ENCODE data around the gene GARIN5A. TPM values are rescaled to one million over a fixed set of nuclear protein-coding genes. Genes with fewer than 3 reads are reported as not detected.

GARIN5A gene
- total and polyA plus RNA-seq, 2 experiments from 2014 or later, result 13.3 to 25.0 TPM

DNA sequence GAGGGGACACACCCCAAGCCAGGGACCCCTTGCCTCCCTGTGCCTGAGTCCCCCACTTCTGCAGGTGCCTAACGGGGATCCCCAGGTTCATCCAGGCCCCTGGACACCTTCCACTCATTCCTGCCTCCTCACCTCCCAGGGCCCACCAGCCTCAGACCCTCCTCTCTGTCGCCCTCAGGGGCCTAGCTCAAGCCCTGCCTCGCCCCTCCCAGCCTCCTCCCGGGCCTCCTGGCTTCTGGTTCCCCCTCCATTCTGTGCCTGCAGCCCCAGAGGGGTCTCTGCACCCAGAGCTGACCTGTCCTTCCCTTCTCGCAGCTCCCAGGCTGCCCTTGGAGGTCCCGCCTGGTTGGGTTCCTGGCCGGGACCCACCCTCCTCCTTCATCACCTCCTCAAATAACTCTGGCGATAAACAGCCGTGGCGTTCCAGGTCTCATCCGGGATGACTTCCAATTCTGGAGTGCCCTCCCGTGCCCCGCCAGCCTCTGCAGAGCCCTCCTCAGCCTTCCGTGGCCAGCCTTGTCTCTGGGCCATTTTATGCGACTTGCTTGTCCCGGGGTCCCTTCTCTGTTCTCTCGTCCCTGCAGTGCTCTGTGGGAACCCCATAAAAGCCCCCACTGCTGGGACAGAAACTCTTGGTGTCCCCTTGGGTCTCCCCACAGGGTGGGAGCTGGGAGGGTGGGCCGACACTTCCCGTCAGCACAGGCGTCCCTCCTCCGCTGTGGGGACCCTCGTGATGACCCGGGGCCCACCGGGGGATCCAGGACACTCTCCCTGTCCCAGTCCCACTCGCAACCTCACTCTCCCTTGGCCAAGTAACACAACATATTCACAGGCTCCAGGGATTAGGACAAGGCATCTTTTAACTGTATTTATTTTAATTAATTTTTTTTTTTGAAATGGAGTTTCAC lies 25.2 kb upstream of the GARIN5A start (continued):
- TF ChIP-seq, protein P1, sequence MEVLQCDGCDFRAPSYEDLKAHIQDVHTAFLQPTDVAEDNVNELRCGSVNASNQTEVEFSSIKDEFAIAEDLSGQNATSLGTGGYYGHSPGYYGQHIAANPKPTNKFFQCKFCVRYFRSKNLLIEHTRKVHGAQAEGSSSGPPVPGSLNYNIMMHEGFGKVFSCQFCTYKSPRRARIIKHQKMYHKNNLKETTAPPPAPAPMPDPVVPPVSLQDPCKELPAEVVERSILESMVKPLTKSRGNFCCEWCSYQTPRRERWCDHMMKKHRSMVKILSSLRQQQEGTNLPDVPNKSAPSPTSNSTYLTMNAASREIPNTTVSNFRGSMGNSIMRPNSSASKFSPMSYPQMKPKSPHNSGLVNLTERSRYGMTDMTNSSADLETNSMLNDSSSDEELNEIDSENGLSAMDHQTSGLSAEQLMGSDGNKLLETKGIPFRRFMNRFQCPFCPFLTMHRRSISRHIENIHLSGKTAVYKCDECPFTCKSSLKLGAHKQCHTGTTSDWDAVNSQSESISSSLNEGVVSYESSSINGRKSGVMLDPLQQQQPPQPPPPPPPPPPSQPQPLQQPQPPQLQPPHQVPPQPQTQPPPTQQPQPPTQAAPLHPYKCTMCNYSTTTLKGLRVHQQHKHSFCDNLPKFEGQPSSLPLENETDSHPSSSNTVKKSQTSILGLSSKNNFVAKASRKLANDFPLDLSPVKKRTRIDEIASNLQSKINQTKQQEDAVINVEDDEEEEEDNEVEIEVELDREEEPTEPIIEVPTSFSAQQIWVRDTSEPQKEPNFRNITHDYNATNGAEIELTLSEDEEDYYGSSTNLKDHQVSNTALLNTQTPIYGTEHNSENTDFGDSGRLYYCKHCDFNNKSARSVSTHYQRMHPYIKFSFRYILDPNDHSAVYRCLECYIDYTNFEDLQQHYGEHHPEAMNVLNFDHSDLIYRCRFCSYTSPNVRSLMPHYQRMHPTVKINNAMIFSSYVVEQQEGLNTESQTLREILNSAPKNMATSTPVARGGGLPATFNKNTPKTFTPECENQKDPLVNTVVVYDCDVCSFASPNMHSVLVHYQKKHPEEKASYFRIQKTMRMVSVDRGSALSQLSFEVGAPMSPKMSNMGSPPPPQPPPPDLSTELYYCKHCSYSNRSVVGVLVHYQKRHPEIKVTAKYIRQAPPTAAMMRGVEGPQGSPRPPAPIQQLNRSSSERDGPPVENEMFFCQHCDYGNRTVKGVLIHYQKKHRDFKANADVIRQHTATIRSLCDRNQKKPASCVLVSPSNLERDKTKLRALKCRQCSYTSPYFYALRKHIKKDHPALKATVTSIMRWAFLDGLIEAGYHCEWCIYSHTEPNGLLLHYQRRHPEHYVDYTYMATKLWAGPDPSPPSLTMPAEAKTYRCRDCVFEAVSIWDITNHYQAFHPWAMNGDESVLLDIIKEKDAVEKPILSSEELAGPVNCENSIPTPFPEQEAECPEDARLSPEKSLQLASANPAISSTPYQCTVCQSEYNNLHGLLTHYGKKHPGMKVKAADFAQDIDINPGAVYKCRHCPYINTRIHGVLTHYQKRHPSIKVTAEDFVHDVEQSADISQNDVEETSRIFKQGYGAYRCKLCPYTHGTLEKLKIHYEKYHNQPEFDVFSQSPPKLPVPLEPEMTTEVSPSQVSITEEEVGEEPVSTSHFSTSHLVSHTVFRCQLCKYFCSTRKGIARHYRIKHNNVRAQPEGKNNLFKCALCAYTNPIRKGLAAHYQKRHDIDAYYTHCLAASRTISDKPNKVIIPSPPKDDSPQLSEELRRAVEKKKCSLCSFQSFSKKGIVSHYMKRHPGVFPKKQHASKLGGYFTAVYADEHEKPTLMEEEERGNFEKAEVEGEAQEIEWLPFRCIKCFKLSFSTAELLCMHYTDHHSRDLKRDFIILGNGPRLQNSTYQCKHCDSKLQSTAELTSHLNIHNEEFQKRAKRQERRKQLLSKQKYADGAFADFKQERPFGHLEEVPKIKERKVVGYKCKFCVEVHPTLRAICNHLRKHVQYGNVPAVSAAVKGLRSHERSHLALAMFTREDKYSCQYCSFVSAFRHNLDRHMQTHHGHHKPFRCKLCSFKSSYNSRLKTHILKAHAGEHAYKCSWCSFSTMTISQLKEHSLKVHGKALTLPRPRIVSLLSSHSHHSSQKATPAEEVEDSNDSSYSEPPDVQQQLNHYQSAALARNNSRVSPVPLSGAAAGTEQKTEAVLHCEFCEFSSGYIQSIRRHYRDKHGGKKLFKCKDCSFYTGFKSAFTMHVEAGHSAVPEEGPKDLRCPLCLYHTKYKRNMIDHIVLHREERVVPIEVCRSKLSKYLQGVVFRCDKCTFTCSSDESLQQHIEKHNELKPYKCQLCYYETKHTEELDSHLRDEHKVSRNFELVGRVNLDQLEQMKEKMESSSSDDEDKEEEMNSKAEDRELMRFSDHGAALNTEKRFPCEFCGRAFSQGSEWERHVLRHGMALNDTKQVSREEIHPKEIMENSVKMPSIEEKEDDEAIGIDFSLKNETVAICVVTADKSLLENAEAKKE (CRISPR knock-in tag; IDR thresholded peaks at IDR 0.05), result no peak
- TF ChIP-seq ZNF114 (CRISPR knock-in tag; IDR thresholded peaks at IDR 0.05), result no peak
- TF ChIP-seq, protein P2, sequence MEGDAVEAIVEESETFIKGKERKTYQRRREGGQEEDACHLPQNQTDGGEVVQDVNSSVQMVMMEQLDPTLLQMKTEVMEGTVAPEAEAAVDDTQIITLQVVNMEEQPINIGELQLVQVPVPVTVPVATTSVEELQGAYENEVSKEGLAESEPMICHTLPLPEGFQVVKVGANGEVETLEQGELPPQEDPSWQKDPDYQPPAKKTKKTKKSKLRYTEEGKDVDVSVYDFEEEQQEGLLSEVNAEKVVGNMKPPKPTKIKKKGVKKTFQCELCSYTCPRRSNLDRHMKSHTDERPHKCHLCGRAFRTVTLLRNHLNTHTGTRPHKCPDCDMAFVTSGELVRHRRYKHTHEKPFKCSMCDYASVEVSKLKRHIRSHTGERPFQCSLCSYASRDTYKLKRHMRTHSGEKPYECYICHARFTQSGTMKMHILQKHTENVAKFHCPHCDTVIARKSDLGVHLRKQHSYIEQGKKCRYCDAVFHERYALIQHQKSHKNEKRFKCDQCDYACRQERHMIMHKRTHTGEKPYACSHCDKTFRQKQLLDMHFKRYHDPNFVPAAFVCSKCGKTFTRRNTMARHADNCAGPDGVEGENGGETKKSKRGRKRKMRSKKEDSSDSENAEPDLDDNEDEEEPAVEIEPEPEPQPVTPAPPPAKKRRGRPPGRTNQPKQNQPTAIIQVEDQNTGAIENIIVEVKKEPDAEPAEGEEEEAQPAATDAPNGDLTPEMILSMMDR (conservative IDR thresholded peaks at IDR 0.05; ENCODE audit: low read depth in 2 of 2), result no peak
- TF ChIP-seq EZH2 (IDR thresholded peaks at IDR 0.05; ENCODE audit: low read depth, unreplicated experiment), result no peak
- TF ChIP-seq NANOG (IDR thresholded peaks at IDR 0.05; ENCODE audit: borderline replicate concordance), result no peak

DNA sequence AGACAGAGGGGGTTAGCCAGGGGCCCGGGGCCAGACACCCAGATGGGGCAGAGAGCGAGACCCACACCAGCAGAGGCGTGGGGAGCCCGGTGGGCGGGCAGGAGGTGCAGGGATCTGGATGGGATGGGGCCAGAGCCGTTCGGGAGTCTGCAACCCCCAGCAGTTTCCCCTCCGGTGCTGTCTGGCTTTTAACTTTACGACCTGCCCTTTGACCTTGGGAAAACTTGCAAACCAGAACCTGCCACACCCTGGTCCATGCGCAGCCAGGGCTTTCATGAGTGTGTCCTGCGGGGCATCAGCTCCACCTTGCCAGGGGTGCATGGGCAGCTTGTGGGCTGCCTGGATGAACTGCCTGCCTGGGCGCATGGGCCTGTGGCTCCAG lies 24.5 kb upstream of the GARIN5A start:
- H3K27me3 Mint-ChIP-seq (ENCODE audit: insufficient read depth, low read depth, poor library complexity), result peaks cover 9% of the 10 kb centered on the region
- Histone ChIP-seq H3K4me1 (ENCODE audit: insufficient read depth) (peaks cover 7% of the 10 kb centered on the region; the same call in 1 of the 2 replicates), H3K36me3 (ENCODE audit: insufficient read depth) (no peaks in the 10 kb centered on the region), H3K27ac (ENCODE audit: low read depth) (no peak overlapping the region), H3K4me3 (no peak overlapping the region), H3K4me2 (peak overlapping the region; percentile 65; the same call in 1 of the 2 replicates), H4K20me1 (replicated peaks; ENCODE audit: insufficient read depth) (no peaks in the 10 kb centered on the region), H3K27me3 (ENCODE audit: insufficient read depth) (peaks cover 44% of the 10 kb centered on the region), H2AFZ (no peak overlapping the region), H3F3A (replicated peaks; ENCODE audit: low read depth) (no peaks in the 10 kb centered on the region), H3K79me2 (replicated peaks; ENCODE audit: insufficient read depth) (no peaks in the 10 kb centered on the region), H3K9me2 (ENCODE audit: insufficient read depth) (no peaks in the 10 kb centered on the region)
- DNase-seq (ENCODE audit: low spot score), result no peak
- no peak overlapping the region for H3K27ac Mint-ChIP-seq
- ATAC-seq, result no peak
- H3K4me3 Mint-ChIP-seq, result no peak overlapping the region
- peaks cover 56% of the 10 kb centered on the region for H3K9me3 Mint-ChIP-seq
- peaks cover 15% of the 10 kb centered on the region for H3K36me3 Mint-ChIP-seq (ENCODE audit: low read depth)
- H3K4me1 Mint-ChIP-seq, result no peaks in the 10 kb centered on the region
- TF ChIP-seq EZH2phosphoT487 (IDR thresholded peaks at IDR 0.05; ENCODE audit: unreplicated experiment) (no peak), EZH2 (IDR thresholded peaks at IDR 0.05; ENCODE audit: low read depth, unreplicated experiment) (no peak), NANOG (IDR thresholded peaks at IDR 0.05; ENCODE audit: borderline replicate concordance) (no peak), ZNF114 (CRISPR knock-in tag; IDR thresholded peaks at IDR 0.05) (no peak), JUNB (IDR thresholded peaks at IDR 0.05; ENCODE audit: unreplicated experiment) (no peak)
- TF ChIP-seq, protein P3, sequence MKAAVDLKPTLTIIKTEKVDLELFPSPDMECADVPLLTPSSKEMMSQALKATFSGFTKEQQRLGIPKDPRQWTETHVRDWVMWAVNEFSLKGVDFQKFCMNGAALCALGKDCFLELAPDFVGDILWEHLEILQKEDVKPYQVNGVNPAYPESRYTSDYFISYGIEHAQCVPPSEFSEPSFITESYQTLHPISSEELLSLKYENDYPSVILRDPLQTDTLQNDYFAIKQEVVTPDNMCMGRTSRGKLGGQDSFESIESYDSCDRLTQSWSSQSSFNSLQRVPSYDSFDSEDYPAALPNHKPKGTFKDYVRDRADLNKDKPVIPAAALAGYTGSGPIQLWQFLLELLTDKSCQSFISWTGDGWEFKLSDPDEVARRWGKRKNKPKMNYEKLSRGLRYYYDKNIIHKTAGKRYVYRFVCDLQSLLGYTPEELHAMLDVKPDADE (IDR thresholded peaks at IDR 0.05), result no peak
- TF ChIP-seq, protein P4, sequence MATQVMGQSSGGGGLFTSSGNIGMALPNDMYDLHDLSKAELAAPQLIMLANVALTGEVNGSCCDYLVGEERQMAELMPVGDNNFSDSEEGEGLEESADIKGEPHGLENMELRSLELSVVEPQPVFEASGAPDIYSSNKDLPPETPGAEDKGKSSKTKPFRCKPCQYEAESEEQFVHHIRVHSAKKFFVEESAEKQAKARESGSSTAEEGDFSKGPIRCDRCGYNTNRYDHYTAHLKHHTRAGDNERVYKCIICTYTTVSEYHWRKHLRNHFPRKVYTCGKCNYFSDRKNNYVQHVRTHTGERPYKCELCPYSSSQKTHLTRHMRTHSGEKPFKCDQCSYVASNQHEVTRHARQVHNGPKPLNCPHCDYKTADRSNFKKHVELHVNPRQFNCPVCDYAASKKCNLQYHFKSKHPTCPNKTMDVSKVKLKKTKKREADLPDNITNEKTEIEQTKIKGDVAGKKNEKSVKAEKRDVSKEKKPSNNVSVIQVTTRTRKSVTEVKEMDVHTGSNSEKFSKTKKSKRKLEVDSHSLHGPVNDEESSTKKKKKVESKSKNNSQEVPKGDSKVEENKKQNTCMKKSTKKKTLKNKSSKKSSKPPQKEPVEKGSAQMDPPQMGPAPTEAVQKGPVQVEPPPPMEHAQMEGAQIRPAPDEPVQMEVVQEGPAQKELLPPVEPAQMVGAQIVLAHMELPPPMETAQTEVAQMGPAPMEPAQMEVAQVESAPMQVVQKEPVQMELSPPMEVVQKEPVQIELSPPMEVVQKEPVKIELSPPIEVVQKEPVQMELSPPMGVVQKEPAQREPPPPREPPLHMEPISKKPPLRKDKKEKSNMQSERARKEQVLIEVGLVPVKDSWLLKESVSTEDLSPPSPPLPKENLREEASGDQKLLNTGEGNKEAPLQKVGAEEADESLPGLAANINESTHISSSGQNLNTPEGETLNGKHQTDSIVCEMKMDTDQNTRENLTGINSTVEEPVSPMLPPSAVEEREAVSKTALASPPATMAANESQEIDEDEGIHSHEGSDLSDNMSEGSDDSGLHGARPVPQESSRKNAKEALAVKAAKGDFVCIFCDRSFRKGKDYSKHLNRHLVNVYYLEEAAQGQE (IDR thresholded peaks at IDR 0.05; ENCODE audit: unreplicated experiment), result no peak
